NCI-H460 (cell line): Measurements from ENCODE around the gene TUBGCP2. TPM values are rescaled to one million over a fixed set of nuclear protein-coding genes. Genes with fewer than 3 reads are reported as not detected.

ENCODE experiments used
- DNase-seq: peaks from one replicate; pipeline ENCODE4 v3.0.0-alpha.2; 2016; ENCODE audit warnings: low read depth; ENCODE audit errors: extremely low read depth
- total RNA-seq: library from RNA; depleted of rRNA; stranded (reverse); fragments of >200 nt; shearing (Covaris generic); gene quantifications from 2 replicates; pipeline ENCODE4 v1.2.3, GENCODE V29; 2014

The TUBGCP2 gene
- total RNA-seq, 1 experiment from 2014 or later: 52.9 TPM

DNA sequence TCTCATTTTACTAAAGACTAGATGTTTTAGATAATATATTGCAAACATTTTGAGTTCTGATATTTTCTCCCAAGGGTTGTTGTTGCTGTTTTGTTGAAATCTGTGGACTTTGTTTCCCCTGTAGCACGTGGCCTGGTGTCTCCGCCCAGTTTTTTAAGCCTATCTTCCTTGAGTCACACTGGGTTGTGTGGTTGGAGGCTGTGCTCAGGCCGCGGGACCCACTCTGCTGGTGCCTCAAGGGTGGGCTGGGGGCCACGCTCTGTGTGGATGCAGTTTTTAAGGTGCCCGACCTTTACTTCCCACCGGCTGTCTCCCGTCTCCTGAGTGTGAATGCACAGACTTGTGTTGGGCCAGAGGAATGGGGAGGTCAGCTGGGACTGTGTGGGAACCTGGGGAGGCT, 34.3 kb upstream of the TUBGCP2 start:
- no peak for DNase-seq

DNA sequence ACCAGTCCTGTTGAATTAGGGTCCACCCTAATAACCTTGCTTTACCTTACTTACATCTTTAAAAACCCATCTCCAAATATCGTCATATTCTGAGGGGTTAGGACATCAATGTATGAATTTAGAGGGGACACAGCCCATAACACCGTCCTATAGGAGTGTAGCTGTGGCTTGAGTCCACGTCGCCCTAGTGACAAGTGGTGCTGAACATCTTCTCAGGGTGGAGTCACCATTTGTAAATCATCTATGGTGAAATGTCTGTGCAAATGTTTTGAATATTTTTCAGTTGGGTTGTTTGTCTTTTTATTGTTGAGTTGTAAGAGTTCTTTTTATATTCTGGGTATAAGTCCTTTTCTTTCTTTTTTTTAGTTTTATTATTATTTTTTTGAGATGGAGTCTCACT, 33.3 kb upstream of the TUBGCP2 start:
- no peak for DNase-seq

DNA sequence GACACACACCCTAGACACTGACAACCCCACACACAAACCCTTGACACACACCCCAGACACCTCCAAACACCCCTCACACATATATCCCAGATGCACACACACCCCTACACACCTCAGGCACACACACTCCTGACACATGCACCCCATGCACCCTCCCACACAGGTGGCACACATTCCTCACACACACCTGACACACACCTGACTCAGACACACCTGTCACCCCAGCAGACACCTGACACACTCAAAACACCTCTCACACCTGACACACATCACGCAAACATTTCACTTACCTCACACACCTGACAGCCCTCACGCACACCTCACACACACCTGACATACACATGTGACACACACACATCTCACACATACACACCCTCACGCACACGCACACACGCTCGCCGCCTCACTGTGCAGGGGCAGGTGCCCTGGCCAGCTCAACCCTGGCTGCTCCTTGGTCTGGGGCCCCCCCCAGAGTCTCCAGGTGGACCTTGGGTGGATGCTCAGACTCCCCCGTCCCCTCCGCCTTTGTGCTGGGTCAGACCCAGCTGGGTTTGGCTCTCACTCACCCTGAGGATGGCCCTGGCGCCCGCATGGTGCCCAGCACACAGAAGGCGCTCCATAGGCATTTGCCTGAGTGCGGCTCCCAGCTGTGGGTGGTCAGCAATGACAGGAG, 31.2 kb upstream of the TUBGCP2 start:
- DNase-seq: no peak

DNA sequence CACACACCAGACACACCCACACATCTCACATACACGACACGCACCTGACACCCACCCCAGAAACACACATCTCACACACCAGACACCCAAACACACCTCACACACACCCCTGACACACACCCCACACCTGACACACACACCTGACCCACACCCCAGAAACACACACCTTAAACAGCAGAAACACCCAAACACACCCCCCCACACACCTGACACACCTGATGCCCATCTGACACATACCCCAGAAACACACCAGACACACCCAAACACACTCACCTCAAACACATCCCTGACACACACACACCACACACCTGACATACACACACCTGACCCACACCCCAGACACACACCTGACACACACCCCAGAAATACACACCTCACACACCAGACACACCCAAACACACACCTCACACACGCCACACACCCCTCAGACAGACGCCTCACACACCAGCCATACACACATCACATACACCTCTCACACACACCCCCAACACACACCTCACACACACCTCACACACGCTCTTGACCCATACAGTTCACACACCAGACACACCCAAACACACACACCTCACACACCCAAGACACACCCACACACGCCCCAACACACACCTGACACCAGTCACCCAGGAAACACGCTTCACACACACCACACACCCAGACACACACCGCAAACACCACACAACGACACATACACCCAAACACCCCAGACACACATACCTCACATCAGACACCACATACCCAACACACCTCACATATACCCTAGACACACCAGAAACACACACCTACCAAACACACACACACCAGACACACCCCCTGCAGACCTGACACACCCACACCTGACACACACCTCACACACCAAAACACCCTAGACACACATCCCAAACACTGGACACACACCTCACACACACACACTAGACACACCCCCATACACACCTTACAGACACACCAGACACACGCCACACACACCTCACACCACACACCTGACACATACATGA, 29.7 kb upstream of the TUBGCP2 start:
- no peak for DNase-seq

DNA sequence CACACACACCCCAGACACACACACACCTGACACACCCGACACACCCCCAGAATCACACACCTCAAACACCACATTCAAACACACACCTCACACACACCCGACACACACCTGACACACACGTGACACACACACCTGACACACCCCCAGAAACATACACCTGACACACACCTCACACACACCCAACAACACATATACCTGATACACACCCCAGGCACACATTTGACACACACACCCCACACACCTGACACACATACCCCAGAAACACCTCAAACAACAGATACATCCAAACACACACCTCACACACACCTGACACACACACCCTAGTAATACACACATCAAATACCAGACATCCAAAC, 28.7 kb upstream of the TUBGCP2 start:
- no peak for DNase-seq

DNA sequence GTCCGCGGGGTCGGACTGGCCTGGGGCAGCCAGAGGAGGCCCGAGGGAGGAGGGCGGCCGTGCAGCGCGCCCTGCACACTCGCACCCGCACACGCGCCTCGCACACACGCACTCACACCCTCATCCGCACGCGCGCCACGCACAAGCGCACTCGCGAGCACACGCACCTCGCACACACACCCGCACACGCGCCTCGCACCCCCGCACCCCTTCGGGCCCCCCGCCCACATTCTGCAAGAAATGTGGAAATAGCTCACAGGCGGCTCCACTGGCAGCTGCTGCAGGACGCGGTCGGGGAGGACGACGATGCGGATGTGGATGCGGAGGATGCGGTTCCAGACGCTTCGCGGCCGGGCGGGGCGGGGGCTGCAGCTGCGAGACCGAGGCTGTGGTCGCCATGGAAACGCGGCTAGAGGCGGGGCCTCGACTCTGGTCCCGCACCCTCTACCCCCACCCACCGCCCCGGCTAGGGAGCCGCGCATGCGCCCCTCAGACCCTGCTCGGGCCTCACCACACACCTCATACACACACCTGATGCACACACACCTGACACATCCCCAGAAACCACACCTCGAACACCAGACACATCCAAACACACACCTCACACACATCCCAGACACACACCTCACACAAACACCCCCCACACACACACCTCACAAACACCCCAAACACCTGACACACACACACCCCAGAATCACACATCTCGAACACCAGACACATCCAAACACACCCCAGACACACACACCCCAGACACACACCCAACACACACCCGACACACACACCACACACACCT, 28.1 kb upstream of the TUBGCP2 start, which contains the start of gene CALY:
TSS of gene CALY (minus strand) at position 320 of the 793 bp plus-strand sequence. CDS start 7,907 bp downstream, outside the sequence.
- DNase-seq: no peak

DNA sequence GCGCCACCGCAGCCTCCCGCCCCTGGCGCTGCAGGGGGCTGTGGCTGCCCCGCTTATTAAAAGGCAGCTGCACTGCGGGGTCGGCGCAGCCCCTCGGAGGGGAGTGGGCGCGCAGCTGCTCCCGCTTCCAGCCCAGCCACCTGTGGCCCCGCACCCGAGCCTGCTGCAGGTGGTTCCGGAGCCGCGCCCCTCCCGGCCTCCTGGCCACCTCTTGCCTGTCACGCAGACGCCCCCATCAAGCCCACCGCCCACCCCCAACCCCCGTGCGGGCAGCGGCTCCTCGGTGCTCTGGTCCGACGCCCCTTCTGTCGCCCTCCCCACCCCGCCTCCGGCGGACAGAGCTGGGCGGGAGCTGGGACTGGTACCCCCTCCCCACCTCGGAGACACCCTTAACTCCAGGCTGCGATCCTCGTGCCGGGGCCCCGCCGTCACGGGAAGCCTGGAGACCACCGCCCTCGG, 27.5 kb upstream of the TUBGCP2 start:
- DNase-seq: no peak

DNA sequence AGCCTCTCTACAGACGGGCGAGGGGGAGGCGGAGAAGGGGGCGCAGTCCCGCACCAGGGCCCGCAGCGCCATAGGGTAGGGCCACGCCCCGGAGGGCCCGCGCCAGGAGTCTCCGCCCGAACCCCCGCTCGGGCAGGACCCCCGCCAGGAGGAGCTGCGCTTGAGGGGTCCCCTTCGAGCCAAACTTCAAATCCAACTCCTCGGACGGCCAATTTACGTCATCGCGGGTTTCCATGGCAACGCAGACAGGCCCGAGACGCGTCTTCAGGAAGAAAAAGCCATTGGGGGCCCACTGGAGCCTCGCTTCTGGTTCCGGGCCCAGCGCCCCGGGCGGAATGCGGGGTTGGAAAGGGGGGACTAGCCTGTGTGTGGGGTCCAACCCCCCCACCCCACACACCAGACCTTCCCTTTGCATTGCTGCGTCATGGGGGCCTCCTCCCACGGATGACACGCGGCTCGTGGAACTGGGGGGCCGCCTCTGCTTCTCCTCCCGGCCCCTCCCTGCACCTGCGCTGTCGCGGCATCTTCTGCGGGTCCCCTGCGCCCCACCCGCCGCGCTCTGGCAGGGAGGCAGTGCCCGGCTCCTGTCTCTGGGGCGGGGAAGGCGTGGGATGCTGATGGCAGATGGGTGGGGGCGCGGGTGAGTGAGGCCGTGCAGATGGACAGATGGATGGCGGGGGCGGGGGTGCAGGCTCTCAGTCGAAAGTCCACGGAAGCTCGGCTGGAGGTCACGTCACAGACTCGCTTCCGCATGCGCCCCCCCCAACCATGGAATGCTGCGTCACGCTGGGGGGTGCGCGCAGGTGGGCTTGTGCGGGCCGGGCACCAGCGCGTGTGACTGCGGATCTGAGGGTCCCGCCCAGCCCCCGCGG, 26.8 kb upstream of the TUBGCP2 start:
- DNase-seq: peak; percentile 33

DNA sequence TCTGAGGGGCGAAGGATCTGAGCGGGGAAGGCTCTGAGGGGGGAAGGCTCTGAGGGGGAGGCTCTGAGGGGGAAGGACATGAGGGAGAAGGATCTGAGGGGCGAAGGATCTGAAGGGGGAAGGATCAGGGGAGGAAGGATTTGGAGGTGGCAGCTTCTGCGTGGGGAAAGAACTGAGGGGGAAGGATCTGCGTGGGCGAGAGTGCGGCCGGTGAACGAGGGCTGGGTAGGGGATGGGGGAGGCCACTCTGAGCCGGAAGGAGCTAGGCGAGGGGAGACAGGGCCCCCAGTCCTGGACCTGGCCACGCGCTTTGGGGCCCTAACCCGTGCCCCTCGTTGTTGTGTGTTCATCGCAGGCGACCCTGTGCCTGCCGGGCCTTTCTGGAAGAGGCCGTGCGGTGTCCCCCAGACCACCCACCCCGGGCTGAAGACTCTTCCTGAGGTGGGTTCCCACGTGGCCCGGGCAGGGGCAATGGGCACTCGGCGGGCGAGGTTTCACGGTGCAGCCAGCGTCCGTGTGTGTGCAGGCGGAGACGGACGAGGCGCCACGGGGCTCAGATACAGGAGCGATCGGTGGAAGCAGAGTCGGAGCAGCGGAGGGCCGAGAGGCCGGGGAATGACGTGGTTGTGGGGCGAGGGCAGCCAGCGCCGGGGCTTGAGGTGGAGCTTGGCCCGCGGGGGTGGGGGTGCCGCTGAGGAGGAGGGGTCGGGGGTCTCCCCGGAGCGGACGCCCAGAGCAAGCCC, 26.0 kb upstream of the TUBGCP2 start:
- no peak for DNase-seq

DNA sequence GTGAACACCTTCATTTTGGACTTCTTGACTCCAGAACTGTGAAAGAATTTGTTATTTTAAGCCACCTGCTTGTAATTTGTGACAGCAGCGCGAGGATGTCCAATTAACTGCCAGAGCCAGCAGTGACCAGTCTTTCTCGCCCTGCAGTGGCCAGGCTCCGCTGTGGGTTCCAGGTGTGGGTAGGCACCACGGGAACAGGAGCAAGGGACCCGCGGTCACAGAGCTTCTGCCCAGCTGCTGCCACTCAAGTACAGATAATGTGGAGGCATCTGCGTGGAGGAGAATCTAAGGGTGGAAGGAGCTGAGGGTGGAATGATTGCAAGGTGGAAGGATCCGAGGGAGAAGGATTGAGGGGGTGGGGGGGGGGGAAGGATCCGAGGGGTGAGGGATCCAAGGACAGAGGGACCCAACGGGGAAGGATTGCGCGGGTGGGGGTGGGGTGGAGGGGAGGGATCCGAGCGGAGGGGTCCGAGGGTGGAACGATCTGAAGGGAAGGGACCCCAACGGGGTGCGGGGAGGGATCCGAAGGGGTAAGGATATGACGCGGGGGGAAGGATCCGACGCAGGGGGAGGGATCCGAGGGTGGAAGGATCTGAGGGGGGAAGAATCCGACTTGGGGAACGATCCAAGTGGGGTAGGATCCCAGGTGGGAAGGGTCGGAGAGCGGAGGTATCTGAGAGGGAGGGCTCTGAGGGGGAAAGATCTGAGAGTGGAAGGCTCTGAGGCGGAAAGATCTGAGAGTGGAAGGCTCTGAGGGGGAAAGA, 24.4 kb upstream of the TUBGCP2 start:
- DNase-seq: no peak

DNA sequence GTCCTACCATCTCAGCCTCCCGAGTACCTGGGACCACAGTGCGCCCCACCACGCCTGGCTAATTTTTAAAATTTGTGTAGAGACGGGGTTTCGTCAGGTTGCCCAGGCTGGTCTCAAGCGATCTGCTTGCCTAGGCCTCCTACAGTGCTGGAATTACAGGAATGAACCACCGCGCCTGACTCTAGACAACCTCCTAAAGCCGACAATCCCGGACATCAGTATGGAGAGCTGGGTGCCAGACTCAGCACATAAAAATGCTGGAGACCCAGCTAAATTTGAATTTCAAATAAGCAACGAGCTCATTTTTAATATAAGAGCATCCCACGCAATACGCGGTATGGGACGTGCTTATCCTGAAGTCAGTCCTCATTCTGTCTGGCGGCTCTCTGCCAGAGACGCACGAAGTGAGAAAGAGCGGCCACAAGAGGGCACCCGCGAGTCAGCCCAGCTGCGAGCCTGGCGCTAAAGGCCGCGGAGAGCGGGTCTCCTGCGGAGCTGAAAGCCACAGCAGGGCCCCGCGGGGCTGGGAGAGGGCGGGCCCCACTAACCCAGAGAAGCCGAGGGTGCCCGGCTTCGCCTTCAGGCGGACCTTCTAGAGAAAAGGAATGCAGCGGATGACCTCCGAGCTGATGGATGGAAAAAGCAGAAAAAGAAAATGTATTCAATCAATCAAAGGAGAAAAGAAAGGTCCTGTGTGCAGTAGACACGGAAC, 21.0 kb upstream of the TUBGCP2 start:
- DNase-seq: peak; percentile 88

DNA sequence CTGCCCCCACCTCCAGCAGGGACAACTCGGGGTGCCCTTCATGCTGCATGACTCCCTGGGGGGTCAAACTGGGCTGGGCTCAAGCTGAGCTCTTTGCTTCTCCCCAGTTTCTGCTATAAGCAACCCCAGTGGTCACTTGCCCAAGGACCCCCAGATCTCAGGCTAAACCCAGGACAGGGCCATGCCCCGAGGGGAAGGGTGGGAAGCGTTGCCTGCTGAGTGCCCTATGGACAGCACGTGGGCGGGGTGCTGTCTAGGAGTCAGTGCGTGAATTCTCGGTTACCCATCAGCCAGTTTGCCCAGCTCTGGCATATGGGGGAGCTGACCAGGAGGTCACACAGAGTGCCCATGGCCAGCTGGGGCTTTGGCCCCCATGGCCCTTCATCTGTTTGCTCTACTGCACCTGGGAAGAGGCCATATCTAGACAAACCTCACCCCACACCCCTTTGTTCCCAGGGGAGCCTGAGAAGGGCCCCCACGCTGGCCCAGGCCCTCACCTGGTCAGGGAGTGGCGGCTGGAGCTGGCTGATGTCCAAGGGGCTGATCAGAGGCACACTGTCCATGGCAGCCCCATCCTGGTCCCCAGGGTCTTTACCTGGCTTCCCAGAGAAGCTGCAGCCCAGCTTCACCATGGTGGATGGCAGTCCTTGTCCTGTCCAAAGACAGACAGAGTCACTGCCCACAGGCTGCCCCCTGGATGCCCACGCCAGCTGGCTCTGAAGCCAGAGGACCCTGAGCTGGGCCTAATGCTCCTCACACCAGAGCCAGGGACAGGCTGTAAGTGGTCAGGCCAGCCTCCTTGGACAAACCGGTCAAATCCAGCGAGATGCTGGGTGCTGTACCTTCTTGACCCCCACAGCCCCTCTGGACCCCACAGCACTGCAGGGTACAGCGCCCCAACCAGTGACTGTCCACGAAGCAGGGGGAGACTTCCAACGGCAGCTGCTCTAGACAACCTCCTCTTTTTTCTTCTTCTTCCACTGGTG, 20.0 kb upstream of the TUBGCP2 start:
- no peak for DNase-seq

DNA sequence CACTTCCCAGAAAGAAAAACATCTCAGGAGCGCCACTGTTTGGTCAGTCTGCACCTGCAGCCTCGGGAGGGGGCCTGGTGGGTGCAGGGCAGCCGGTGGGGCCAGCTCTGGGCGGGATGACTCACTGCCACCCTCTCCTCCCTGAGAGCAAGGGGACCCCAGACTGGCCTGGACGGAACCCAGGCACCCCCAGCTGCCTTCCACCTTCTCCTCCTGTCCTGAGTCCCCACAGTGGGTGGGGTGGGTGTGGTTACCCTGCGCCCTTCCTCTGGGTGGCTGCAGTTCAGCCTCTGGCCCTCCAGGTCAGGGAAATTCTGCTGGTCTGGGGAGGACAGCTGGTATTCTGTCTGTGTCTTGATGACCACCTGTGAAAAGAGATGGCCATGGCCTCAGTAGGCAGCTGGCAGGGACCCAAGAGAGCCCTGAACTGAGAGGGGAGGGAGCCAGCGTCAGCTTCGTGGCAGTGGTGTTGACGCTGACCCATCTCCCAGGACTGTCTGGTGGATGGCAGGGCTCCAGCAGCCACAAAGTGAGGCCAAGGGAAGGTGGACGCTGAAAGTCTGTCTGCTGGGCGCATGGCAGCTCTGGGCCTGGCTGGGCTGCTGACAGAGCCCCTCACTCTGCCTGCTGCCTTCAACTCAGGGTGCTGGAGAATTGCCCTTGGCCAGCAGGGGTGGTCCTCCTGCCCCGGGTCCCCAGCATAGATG, 19.1 kb upstream of the TUBGCP2 start:
- DNase-seq: no peak

DNA sequence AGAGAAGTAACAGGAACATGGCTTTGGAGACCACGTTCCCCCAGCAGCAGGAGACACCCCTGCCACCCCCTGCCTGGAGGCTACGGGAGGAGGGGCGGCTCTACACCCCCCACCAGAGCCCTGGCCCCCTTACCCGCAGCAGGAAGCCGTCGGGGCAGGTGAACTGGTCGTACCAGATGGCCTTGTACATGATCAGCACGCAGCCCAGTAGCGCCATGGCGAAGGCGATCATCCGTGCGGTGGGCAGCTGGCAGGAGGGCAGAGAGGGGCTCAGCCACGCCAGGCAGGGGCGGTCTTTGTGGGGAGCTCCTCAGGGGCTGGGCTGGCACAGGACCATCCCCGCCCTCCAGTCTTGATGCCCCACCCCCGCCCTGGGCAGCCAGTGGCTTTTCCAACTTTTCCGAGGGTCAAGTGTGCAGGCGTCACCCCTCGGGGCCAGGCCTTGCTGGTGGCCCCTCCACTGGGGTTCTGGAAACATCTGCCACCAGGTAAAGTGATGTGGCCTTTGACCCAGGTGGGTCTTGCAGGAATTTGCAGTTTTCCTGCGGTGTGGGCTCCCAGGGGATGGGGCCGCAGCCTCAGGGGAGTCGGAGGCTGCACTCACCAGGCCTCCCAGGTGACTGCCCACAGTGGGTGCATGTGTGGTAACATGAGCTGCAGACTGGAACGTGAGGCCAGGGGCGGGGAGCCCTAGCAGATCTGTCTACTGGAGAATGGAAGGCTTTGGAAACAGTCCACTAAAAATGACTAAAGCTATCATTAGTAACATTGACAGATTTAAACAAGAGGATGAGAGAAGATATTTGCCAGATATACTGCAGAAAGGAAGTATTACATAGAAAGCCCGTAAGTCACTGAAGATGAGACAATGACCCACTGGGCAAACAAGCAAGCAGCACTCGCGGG, 18.3 kb upstream of the TUBGCP2 start:
- DNase-seq: no peak

DNA sequence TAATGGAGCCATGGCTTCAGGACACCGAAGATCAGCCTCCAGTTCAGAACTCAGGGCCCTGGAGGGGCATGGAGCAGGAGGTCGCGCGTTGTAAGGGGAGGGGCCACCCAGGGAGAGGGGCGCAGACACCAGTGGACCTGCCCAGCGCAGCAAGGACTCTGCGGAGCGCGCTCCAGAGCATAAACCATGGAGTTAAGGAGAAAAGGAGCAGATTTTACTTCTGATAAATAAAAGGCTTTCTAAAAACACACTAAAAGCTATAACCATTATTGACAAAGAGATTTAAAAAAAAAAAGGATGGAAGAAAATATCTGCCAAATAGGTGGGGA, 17.5 kb upstream of the TUBGCP2 start:
- DNase-seq: no peak
